Transverse colon (tissue), 4 donors: ENCODE results near the gene CACNA1I. TPM values are rescaled to one million over a fixed set of nuclear protein-coding genes. Genes with fewer than 3 reads are reported as not detected.

Source experiments
- DNase-seq: peaks from one replicate; pipeline ENCODE4 v3.0.0-alpha.2; 2019
- H3K27ac ChIP-seq, 4 donors: fragments of 200-600 bp; sonication (generic); 2 replicates each; pipeline ENCODE4 v1.5.1; 2016 to 2018; ENCODE audit warnings: inconsistent platforms in 4 of 4
- H3K27me3 ChIP-seq: fragments of 200-600 bp; sonication (generic); 2 replicates; pipeline ENCODE4 v1.5.1; 2017; ENCODE audit warnings: inconsistent platforms
- H3K36me3 ChIP-seq, 4 donors: fragments of 200-600 bp; sonication (generic); 2 replicates each; pipeline ENCODE4 v1.5.1; 2017 to 2019; ENCODE audit warnings: inconsistent platforms in 4 of 4
- H3K4me1 ChIP-seq, 4 donors: fragments of 200-600 bp; sonication (generic); 2 replicates each; pipeline ENCODE4 v1.5.1; 2017 to 2020; ENCODE audit warnings: inconsistent platforms in 4 of 4
- H3K4me3 ChIP-seq, 4 donors: fragments of 200-600 bp; sonication (generic); 1 replicate in 1 of 4; 2 replicates in 3 of 4; pipeline versions ENCODE4 v1.5.1 to v1.6.1; 2017 to 2019; ENCODE audit warnings: inconsistent platforms in 4 of 4
- H3K9me3 ChIP-seq, 2 donors: fragments of 200-600 bp; sonication (generic); 2 replicates each; pipeline ENCODE4 v1.5.1; 2017 to 2019; ENCODE audit warnings: inconsistent platforms in 2 of 2
- CTCF ChIP-seq, 5 experiments: fragments of 200-600 bp in 3 of 5; fragments of 450-650 bp in 2 of 5; sonication (generic) in 3 of 5; IDR thresholded peaks; 1 replicate in 2 of 5; 2 replicates in 3 of 5; pipeline ENCODE4 v1.5.1; 2016 to 2017; ENCODE audit warnings: antibody characterized with exemption in 5 of 5, inconsistent platforms in 3 of 5, mild to moderate bottlenecking in 2 of 5, moderate library complexity in 1 of 5
- EP300 ChIP-seq: sonication (generic); formaldehyde crosslinking; IDR thresholded peaks from one replicate; pipeline ENCODE4 v1.6.1; 2017; ENCODE audit warnings: antibody characterized with exemption, low read depth
- POLR2A ChIP-seq: fragments of 450-650 bp; IDR thresholded peaks from one replicate; pipeline ENCODE4 v1.6.1; 2016; ENCODE audit warnings: antibody characterized with exemption, mild to moderate bottlenecking, moderate library complexity
- POLR2AphosphoS5 ChIP-seq, 3 donors: sonication (generic); formaldehyde crosslinking; IDR thresholded peaks; one replicate each; pipeline ENCODE4 v1.6.1; 2016; ENCODE audit warnings: antibody characterized with exemption in 3 of 3
- WGBS, 2 donors: methylation state at CpG; one replicate each; pipeline ENCODE4 v1.1.5; 2018; ENCODE audit warnings: low coverage in 1 of 2; 5-methylcytosine and 5-hydroxymethylcytosine counted together
- in situ Hi-C, 4 donors: fragments of 200-750 bp; cut with MboI; loops; one replicate each; pipeline versions ENCODE4 v1.15.0 to v1.15.1; 2017; ENCODE audit warnings: low sequenced_read_pairs in 3 of 4, low pct_ligation_motif_present in 1 of 4, low pct_unique_long_range_greater_than_20kb in 1 of 4
- intact Hi-C: fragments of 100-400 bp; cut with DNase I; formaldehyde crosslinking; loops from one replicate; pipeline ENCODE4 v1.15.1; 2023; ENCODE audit warnings: low total_unique reads
- total RNA-seq, 4 donors: library from RNA; depleted of rRNA; stranded (reverse); fragments of >200 nt; gene quantifications; one replicate each; pipeline ENCODE4 v1.1.0, GENCODE V29; 2016

The CACNA1I gene
- total RNA-seq, 4 donors from 2014 or later = 0.14 to 1.1 (median 0.66) TPM

- no peak for TF ChIP-seq POLR2A
- no peak for TF ChIP-seq CTCF (IDR thresholded peaks at IDR 0.05)
- TF ChIP-seq EP300 = no peak
- TF ChIP-seq POLR2AphosphoS5 (IDR thresholded peaks at IDR 0.05) = no peak
- WGBS, 2 donors = 16% methylated on average over 32 of the region's 44 CpGs; no CpG with 5 or more reads in 1 of the 2 donors
- in situ Hi-C loops (no loop called here), intact Hi-C loops (no loop called here)
- Histone ChIP-seq H3K27me3 (peaks cover 55% of the 10 kb centered on the region), H3K4me3 (no peak overlapping the region), H3K4me1 (peaks cover 0 to 27% (median 25%) of the 10 kb centered on the region in 4 donors), H3K36me3 (no peaks in the 10 kb centered on the region), H3K9me3 (no peaks in the 10 kb centered on the region), H3K27ac (no peak overlapping the region)
- peak; percentile 24 for DNase-seq
Observed at GRCh38 chr22:39664485-39665200, 94.1 kb downstream of the CACNA1I start.

DNA sequence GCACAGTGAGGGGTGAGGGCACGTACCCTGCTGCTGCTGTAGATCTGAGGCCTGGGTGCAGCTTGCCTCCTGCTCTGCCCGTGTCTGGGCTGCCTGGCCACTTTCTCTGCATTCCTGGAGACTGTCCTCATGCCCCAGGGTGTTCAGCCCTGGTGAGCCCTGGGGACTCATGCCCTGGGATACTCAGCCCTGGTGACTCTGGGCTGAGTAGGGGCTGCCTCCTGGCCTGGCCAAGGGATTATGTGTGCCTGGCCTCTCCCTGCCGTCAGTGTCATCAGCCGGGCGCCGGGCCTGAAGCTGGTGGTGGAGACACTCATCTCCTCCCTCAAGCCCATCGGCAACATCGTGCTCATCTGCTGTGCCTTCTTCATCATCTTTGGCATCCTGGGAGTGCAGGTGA, 94.7 kb downstream of the CACNA1I start:
- DNase-seq = no peak
- Histone ChIP-seq H3K36me3 (no peaks in the 10 kb centered on the region), H3K9me3 (no peaks in the 10 kb centered on the region), H3K4me1 (peaks cover 0 to 27% (median 25%) of the 10 kb centered on the region in 4 donors), H3K27me3 (peaks cover 49% of the 10 kb centered on the region), H3K27ac (no peak overlapping the region), H3K4me3 (no peak overlapping the region)
- intact Hi-C loops (no loop called here), in situ Hi-C loops (no loop called here)
- TF ChIP-seq CTCF (IDR thresholded peaks at IDR 0.05) = no peak
- TF ChIP-seq EP300 = no peak
- TF ChIP-seq POLR2AphosphoS5 (IDR thresholded peaks at IDR 0.05) = no peak
- TF ChIP-seq POLR2A = no peak
- WGBS, 2 donors = 40 to 65% methylated on average over 1 to 6 of the region's 8 CpGs

GRCh38 chr22:39665661-39666431, 95.3 kb downstream of the CACNA1I start:
- H3K9me3 ChIP-seq = no peaks in the 10 kb centered on the region
- no peak overlapping the region for H3K27ac ChIP-seq
- no peak overlapping the region for H3K4me3 ChIP-seq
- 40 to 81% methylated on average over 1 to 16 of the region's 16 CpGs for WGBS, 2 donors
- intact Hi-C loops (no loop called here), in situ Hi-C loops (no loop called here)
- TF ChIP-seq EP300 = no peak
- no peak for TF ChIP-seq POLR2A
- TF ChIP-seq CTCF (IDR thresholded peaks at IDR 0.05) = no peak
- no peak for TF ChIP-seq POLR2AphosphoS5 (IDR thresholded peaks at IDR 0.05)
- H3K4me1 ChIP-seq = peaks cover 0 to 27% (median 25%) of the 10 kb centered on the region in 4 donors
- no peak for DNase-seq
- H3K27me3 ChIP-seq = peaks cover 43% of the 10 kb centered on the region
- H3K36me3 ChIP-seq = no peaks in the 10 kb centered on the region

DNA sequence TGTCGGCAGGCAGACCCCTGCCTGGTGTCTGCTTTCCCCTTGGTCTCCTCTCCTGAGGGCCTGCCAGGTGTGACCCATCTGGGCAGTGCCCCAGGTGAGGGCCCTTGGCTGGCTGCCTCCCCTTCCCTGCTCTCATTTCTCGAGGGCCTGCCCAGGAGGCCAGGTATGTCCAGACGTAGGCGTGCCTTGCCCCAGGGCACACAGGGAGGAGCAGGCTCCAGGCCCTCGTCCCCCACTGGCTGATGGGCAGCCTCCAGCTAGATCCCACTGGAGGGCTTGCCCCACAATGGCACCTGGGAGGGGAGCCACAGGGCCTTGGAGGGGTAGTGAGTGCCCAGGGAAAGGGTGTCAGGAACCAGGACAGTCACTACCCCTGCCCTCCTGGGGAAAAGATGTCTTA, 95.9 kb downstream of the CACNA1I start:
- no peak for TF ChIP-seq POLR2AphosphoS5 (IDR thresholded peaks at IDR 0.05)
- TF ChIP-seq EP300 = no peak
- no peak for TF ChIP-seq CTCF (IDR thresholded peaks at IDR 0.05)
- no peak for TF ChIP-seq POLR2A
- Histone ChIP-seq H3K4me1 (peaks cover 0 to 27% (median 25%) of the 10 kb centered on the region in 4 donors), H3K27ac (no peak overlapping the region), H3K4me3 (no peak overlapping the region), H3K9me3 (peaks cover 0 to 3% of the 10 kb centered on the region in 2 donors), H3K27me3 (peaks cover 36% of the 10 kb centered on the region), H3K36me3 (no peaks in the 10 kb centered on the region)
- WGBS, 2 donors = 71 to 80% methylated on average over 1 to 5 of the region's 5 CpGs
- in situ Hi-C loops (no loop called here), intact Hi-C loops (no loop called here)
- no peak for DNase-seq
